Hematopoietic multipotent progenitor cell treated with erythropoietin and hydrocortisone succinate and interleukin-3 and kit ligand, for 15 days (in vitro differentiated cells): ENCODE measurements around the gene TMEM132C.

Experiments
- DNase-seq: peaks from one replicate; pipeline ENCODE4 v3.0.0-alpha.2; 2015; ENCODE audit warnings: low spot score

The TMEM132C gene

DNA sequence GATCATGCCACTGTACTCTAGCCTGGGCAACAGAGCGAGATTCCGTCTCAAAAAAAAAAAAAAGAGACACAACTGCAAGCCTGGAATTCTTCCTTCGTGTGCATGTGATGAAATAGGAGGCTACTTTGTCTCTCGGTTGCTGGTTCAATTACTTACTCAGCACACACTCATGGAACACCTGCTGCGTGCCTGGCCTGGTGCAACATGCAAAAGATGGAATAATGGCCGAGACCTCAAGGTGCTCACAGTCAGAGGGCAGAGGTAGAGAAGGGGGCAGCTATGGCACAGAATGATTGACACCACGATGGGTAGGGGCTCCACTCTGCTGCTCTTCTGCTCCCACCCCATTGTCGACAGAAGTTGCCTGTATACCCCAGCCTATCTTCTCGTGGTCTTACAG, 444.5 kb downstream of the TMEM132C start:
- DNase-seq = no peak

DNA sequence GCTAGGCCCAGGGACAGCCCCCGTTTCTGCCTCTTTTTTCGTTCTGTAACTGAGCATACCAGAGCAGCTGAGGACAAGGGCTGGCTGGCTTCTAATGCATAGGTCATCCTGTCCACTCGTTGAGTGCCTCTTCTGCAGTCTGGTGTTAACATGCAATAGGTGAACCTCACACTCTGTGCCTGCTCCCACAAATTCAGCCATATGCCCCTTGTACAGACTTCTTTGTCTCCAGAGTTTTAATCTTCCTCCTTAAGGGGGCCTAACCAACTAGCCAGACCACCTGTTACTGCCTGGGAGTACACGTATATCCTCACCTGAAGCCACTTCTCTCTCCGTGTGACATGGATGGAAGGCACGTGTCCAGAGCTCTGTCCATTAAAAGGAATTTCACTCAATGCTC, 445.7 kb downstream of the TMEM132C start:
- DNase-seq = no peak

DNA sequence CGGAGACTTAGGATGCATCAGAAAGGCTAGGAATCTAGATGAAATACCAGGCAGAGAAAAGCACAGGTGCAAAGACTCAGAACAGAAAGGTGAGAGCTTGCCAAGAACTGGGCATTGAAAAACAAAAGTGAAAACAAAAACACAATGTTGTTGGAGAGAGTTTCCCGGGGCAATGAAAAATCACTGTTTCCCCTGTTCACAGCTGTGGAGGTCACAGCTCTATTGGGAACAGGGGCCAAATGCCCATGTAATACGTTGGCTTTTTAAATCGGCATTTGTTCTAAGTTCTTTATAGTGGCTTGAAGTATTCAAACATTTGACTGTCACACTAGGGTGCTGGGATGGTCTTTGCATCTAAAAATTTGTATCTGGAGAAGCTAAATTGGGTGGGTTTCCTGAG, 448.5 kb downstream of the TMEM132C start:
- no peak for DNase-seq

DNA sequence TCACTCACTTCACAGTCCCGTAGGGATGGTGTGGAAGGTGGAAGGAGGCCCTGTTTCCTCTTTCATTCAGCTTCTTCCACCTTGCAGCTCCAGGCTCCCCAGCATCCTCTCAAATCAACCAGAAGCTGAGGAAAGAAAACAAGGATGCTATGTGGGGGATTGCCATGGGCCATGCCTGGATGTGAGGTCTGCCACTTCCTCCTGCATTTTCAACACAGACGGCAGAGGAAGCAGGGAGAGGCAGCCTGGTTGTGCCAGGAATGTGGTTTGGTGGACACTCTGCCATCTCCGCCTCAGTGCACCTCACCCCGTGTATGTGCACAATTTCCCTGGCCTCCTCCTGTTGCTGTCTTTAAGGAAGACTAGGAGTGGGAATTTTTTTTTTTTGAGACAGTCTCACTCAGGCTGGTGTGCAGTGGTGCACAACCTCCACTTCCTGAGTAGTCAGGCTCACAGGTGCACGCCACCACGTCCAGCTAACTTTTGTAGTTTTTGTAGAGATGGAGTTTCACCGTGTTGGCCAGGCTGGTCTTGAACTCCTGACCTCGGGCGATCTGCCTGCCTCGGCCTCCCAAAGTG, 457.6 kb downstream of the TMEM132C start:
- DNase-seq = no peak

DNA sequence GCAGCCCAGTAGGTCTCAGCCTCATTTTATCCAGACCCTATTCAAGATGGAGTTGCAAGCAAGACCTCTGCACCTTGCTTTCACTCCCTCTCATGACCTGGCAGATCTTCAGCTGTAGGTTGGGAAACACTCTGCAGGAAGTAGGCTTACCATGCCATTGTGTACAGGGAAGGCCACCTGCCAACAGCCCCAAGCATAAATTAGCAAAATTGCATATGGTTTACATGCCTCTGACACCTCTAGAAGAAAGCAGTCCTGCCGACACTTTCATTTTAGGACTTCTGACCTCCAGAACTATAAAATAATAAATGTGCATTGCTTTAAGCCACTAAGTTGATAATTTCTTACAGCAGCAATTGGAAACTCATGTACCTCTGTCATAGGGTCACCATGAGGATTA, 459.9 kb downstream of the TMEM132C start:
- DNase-seq = no peak

DNA sequence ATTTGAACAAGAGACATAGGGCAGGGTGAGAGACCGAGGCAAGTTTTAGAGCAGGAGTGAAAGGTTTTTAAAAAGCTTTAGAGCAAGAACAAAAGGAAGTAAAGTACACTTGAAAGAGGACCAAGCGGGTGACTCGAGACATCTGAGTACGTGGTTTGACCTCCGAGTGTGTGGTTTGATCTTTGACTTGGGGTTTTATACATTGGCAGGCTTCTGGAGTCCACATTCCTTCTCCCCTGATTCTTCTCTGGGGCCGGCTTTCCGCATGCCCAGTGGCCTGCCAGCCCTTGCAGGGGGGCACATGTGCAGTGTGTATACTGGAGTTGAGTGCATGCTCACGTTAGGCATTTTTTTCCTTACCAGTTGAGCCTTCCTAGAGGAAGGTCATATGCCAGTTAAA, 460.5 kb downstream of the TMEM132C start:
- no peak for DNase-seq

DNA sequence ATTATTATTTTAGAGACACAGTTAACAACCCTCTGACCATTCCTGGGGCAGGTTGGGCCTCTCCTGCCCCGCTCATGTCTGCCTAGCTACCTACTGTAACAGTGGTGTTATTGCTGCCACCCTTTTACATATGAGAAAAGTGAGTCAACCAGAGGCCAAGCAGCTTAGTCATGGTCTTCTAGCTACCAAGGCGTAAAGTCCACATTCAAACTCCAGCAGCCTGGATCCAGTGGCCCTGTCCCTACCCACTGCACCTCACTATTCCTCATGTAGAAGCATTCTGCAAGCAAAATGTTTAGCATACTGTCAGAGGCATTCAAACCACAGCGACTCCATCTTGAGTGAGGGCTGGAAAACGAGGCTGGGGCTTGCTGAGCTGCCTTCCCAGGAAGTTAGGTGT, 461.0 kb downstream of the TMEM132C start:
- no peak for DNase-seq

DNA sequence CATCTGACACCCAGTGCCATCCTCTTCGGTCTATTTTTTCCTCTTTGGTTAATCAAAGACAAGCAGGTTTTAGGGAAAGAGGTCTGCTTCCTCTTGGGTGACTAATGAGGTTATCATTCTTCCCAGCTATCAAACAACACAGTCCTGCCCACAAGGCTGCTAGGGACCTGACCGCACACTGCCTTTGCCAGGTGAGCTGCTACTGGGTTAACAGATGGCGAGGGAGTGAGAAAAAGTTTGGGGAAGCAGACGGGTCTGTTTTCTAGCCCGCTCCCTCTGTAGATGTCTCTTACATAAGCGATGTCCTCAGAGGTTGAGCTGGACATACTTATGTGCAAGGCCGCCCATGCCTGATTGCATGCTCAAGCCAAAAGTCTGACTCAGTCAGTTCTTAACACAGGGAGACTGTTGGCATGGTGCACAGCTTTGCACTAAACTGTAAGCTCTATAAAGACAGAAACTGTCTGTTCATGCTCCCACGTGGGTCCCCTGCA, 462.7 kb downstream of the TMEM132C start:
- no peak for DNase-seq

DNA sequence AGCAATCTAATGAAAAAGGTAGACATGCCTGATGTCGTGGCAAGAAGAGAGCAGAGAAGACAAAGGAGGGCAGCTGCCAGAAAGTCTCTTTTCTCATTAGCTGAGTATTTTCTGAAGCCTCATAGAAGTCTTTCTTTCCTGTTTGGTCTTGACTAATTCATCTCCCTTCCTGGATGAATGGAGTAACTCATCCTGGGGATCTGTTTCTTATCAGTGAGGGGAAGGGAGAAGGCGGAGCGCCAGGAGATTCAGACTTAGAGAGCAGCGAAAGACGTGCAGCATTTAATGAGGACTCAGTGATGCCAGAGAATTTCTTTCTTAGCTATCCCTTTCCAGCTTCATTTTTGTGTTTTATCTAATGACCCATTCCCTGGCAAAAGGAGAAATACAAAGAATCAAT, 467.4 kb downstream of the TMEM132C start:
- no peak for DNase-seq

DNA sequence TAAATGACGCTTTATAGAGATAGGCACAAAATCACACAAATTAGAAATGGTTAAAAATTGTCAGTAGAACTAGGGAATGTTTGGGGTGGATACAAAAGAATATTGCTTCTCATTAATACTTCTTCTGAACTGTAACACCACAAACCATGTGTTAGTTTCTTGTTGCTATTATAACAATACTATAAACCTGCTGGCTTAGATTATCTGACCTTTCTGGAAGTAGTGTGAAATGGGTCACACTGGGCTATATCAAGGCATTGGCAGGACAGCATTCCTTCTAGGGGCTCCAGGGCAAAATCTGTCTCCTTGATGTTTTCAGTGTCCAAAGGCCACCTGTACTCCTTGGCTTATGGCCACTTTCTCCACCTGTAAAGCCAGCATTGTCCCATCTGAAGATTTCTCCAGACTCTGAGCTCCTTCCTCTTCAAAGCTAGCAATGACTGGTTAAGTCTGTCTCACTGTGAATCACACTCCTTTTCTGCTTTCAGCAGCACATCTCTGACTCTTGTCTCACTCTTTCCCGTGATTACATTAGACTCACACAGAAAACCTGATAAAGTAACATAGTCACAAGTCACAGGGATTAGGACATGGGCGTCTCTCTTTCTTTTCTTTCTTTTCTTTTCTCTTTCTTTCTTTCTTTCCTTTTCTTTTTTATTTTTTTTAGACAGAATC, 470.5 kb downstream of the TMEM132C start:
- DNase-seq = no peak

DNA sequence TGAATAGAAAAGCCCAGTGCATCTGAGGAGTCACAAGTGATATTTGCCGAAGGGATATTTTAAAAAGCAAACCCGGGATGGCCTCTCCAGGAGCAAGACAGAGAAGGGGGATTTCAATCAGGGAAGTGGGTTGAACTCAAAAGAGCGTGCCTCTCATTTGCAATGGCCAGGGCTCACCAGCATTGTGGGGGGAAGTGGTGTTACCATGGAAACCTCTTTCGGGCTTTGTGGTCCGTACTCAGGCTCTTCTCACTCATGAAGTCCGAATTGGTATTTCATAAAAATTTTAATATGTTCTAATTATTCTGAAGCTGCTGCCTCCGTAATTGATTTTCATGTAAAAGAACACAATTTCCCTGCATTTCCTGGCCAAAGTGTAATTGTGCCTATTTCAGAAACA, 476.9 kb downstream of the TMEM132C start:
- no peak for DNase-seq

DNA sequence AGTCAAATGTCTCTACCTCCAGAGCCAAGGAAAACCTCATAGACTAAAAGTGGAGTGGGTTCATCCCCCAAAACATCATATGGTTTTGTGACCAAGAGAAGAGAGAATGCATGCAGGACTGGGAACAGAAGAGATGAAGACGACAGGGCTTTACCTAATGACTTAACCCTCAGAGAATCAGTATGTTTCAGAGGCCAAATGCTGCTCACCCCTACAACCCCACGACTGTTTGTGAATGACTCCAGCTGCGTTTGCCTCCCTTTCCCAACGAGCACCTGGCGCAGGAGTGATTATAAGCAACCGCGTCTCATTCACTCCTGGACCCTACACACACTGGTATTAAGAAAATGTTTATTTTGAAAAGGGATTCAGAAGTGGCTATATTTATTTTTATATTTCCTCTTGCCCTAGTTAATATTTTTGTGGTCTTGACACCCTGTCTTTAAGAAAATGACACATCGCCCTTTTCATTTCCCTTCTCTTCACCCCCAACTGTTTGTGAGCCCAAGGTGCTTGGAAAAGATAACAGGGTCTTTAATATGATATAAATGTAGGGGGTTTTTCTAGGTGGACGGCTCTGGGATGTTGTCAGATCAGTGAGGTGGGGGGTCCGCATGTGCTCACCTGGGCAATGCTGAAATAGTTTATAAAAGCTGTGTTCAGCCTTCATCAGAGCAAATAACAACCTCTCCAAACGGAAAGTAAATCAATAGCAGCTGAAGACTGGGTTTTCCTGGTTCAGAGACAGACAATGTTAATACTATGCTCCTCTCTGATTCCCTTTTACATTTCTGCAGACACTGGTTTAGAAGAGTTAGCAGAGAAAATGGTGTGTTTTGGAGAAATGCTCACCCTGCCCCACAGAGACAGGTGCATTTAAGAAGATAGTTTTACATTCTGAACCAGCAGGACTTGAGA, 479.1 kb downstream of the TMEM132C start:
- no peak for DNase-seq

DNA sequence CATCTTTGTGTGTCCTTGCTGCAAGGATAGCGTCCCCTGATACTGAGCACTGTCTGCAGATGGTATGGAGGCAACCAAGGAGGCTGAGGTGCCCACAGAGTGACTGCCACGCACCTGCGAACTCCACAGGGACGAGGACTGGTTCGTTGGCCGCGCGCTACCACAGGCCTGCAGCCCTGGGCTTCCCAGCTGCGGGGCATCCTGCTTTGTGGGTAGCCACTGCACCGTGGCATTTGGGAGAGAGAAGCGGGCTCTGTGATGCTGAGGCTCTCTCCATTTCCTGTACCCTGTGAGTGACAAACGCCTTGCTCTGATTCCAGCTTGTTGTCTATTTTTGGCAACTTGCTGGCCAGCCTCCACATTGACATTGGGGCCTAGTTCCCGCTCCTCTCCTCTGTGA, 480.5 kb downstream of the TMEM132C start:
- DNase-seq = no peak

DNA sequence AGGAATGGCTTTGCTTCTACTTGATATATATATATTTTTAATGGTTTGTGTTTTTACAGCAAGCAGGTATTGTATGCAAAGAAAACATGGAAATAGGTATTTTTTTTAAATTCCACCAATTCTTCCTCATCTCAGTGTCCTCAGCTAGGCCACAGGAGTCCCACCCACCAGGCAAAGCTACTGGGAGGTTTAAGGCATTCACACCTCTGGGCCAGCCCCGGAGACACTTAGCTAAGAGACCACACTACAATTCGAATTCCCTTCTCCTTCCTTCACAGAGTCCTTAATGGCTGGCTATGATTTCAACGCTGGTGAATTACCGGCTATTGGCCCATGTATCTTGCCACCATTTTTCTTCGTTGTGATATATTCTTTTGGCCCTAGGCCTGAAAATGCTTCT, 485.4 kb downstream of the TMEM132C start:
- no peak for DNase-seq

DNA sequence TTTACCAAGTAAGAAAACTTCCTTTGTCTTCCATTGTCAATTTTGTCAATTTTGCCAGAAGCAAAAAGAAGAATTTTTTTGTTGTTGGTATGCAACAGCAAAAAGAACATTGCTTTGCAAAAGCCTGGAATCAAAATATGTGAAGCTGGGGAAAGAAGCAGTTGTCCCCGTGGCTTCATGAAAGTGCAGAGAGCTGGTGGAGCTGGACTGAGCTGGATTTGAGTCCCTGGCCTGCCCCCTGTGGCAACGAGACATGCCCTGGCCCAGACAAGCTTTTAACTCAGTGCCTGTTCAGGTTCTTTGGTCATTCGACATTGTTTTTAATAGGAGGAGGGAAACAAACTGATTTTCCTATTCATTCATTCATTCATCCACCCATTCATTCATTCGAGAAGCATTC, 486.5 kb downstream of the TMEM132C start:
- DNase-seq = no peak

DNA sequence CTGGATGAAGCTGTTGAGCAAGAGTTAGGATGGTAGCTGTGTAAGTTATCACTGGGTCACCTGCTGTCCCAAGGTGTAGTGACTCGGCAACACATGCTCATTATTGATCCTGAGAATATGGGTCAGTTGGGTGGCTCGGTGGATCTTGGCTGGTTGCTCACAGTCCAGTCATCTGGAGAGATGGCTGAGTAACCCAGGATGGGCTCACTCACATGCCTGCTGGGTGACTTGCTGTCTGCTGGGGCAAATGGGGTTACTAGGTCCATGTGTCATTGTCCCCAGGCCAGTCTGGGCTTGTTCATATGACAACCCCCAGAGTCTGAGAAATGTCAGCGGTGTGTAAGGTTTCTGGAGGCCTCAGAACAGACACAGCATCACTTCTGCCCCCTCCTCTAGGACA, 487.3 kb downstream of the TMEM132C start:
- DNase-seq = no peak

DNA sequence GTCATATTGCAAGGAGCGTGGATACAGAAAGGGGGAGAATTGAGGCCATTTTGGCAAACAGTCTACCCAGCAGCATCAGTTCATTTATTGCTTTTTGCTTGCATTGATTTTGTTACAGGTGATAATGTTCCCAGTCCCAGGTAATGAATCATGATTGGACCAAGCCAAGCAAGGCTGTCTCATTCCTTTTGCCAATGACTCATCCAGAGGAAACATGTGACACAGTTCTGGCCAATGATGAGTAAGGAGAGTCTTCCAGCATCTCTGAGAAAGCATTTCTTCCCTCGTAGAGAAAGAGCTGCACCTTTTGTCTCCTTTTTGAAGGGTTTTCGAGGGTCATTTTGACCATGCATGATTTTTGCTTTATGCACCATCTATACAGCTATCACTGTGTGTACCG, 488.6 kb downstream of the TMEM132C start:
- no peak for DNase-seq
